RPMI7951 (cell line): ENCODE data around the gene FSIP2. TPM values are rescaled to one million over a fixed set of nuclear protein-coding genes. Genes with fewer than 3 reads are reported as not detected.
"Not testable (repeated sequence)": the region's sequence is repeated elsewhere in the genome, so short reads cannot be mapped to it uniquely, and the experiment has no call there.

Experiments
- DNase-seq: peaks from one replicate; pipeline ENCODE4 v3.0.0-alpha.2; 2012; ENCODE audit warnings: low read depth
- total RNA-seq: library from RNA; depleted of rRNA; stranded (reverse); fragments of >200 nt; shearing (Covaris generic); gene quantifications from 2 replicates; pipeline ENCODE4 v1.2.3, GENCODE V29; 2014

The FSIP2 gene
- total RNA-seq, 1 experiment from 2014 or later = 1.9 TPM

- no peak for DNase-seq
Observed at GRCh38 chr2:185796758-185797157, 58.2 kb downstream of the FSIP2 start.

GRCh38 chr2:185802926-185803325 lies 64.3 kb downstream of the FSIP2 start:
- DNase-seq = no peak

- no peak for DNase-seq
Observed at GRCh38 chr2:185806783-185807182, 68.2 kb downstream of the FSIP2 start.

GRCh38 chr2:185807351-185807750 lies 68.7 kb downstream of the FSIP2 start:
- no peak for DNase-seq

- DNase-seq = no peak
Observed at GRCh38 chr2:185811580-185811979, 73.0 kb downstream of the FSIP2 start.

- DNase-seq = no peak
Observed at GRCh38 chr2:185813707-185814106, 75.1 kb downstream of the FSIP2 start.

GRCh38 chr2:185817991-185818390 lies 79.4 kb downstream of the FSIP2 start:
- no peak for DNase-seq

GRCh38 chr2:185821467-185821866 lies 82.9 kb downstream of the FSIP2 start:
- DNase-seq = no peak

- no peak for DNase-seq
Observed at GRCh38 chr2:185823773-185824172, 85.2 kb downstream of the FSIP2 start.

- no peak for DNase-seq
Observed at GRCh38 chr2:185825557-185825956, 87.0 kb downstream of the FSIP2 start.

GRCh38 chr2:185828326-185828725 lies 89.7 kb downstream of the FSIP2 start:
- DNase-seq = no peak

- no peak for DNase-seq
Observed at GRCh38 chr2:185833864-185834263, 95.3 kb downstream of the FSIP2 start.

- DNase-seq = no peak
Observed at GRCh38 chr2:185835974-185836373, 97.4 kb downstream of the FSIP2 start.

- DNase-seq = no peak
Observed at GRCh38 chr2:185854885-185855284, 116.3 kb downstream of the FSIP2 start.

GRCh38 chr2:185857691-185858090 lies 119.1 kb downstream of the FSIP2 start:
- DNase-seq = no peak

GRCh38 chr2:185859506-185859905 lies 120.9 kb downstream of the FSIP2 start:
- DNase-seq = no peak

- DNase-seq = no peak
Observed at GRCh38 chr2:185860321-185860720, 121.7 kb downstream of the FSIP2 start.

GRCh38 chr2:185862657-185863398 lies 124.2 kb downstream of the FSIP2 start:
- no peak for DNase-seq

- DNase-seq = not testable (repeated sequence)
Observed at GRCh38 chr2:185864468-185865260, 126.1 kb downstream of the FSIP2 start.

GRCh38 chr2:185875136-185875931 lies 136.7 kb downstream of the FSIP2 start:
- DNase-seq = no peak

- DNase-seq = no peak
Observed at GRCh38 chr2:185876234-185876633, 137.6 kb downstream of the FSIP2 start.

- no peak for DNase-seq
Observed at GRCh38 chr2:185880396-185880795, 141.8 kb downstream of the FSIP2 start.
